HG03565 (cell line): ENCODE measurements around the gene HES2.
"Not testable (repeated sequence)": the region's sequence is repeated elsewhere in the genome, so short reads cannot be mapped to it uniquely, and the experiment has no call there.

Experiments
- ATAC-seq: cut with Tn5 transposase; IDR thresholded peaks from one replicate; pipeline ENCODE4 v1.9.1; 2021; ENCODE audit warnings: mild to moderate bottlenecking, moderate library complexity; ENCODE audit not compliant: unreplicated experiment

HES2 gene

GRCh38 chr1:6437012-6437700, 17.4 kb upstream of the HES2 start:
- not testable (repeated sequence) for ATAC-seq

- not testable (repeated sequence) for ATAC-seq
These were observed 16.6 kb upstream of the HES2 start for GRCh38 chr1:6436277-6436676.

GRCh38 chr1:6435547-6435946, 15.8 kb upstream of the HES2 start:
- no peak for ATAC-seq

DNA sequence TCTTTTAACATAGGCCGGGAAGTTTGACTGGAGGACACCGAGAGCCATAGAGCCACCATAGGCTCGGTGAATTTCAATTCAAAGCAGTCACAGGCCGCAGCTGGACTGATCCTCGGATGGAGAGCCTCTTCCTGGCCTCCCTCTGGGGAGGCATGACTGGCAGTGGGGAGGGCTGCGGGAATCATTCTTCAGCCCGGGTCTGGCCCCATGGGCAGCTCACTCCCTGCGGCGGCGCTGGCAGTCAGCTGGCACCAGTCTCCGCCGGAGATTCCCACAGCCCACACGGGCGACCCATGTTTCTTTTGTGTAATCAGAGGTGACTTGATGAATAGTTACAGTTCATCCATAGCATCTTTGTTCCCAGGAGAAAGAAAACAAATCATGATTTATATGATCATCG, 15.4 kb upstream of the HES2 start:
- ATAC-seq: no peak

DNA sequence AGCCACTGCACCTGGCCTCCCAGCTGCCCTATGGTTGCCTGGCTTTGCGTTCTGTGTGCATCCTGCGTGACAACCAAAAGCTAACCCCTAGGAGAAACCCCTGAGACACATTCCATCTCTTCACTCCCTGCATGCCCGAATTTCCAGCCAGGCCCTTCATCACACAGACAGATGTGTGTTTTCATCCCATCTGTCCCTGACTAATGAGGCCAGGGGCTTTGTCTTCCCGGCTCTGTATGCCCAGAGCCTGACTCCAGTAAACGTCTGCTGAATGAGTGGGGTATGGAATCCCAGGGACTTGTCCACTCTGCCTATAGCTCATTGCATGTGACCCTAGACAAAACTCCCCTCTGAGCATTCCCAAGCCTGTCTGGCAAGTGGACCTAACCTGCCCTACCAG, 14.5 kb upstream of the HES2 start:
- no peak for ATAC-seq

- ATAC-seq: not testable (repeated sequence)
These were observed 12.2 kb upstream of the HES2 start for GRCh38 chr1:6431645-6432579.

- ATAC-seq: not testable (repeated sequence)
These were observed 10.1 kb upstream of the HES2 start for GRCh38 chr1:6429660-6430411.

GRCh38 chr1:6428453-6428852, 8.7 kb upstream of the HES2 start:
- ATAC-seq: not testable (repeated sequence)

DNA sequence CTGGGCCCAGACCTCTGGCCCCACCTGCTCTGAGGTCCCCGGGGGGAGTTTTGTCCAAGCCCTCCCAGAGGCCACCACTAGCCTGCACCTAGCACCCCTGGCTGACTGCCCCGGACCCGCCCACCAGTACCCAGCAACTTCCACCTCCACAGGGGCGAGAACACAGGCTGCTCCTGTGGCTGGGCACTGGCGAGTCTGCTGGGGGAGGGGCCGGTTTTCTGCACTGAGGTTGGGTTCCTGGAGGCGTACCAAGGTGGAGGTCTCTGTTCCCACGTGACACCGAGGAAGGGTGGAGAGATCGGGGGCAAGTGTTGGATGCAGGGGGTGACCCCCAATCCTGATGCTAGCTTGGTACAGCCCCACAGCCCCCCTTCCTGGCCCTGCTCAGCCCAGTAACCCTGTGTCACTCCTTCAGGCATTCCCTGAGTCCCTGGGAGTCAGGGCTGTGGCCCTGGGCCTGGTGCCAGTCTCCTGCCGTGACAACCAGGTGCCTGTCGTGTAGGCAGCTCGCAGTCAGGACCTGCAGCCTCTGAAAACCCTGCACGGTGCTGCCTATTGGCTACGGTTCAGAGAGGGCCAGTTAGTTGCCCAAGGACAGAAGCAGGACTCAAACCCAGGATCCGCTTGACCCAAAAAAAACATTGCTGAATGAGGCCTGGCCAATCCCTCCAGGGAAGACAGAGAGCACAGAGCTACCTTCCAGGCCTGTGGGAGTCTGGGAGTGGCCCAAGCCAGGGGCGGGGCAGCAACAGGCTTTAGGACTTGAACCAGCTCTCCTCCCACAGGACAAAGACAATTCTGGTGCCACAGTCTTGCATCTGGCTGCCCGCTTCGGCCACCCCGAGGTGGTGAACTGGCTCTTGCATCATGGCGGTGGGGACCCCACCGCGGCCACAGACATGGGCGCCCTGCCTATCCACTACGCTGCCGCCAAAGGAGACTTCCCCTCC, 8.0 kb upstream of the HES2 start:
- no peak for ATAC-seq

DNA sequence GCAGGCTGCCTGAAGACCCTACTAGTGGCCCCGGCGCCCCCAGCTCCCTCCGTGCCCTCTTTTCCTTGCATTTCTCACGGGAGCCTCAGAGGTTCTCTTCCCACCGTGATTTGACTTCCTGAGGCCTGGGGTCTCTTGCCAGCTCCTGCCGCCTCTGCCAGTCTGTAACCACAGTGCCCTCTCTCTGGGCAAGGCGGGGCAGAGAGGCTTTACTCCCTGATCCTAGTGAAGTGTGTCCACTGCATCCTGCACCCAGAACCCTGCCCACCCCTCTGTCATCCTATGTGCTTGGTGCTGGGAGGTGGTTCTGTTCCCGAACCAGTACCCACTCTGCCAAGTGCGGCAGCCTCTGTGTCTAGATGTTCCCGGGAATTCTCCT, 7.2 kb upstream of the HES2 start:
- no peak for ATAC-seq

- no peak for ATAC-seq
These were observed 6.7 kb upstream of the HES2 start for GRCh38 chr1:6426277-6426971.

DNA sequence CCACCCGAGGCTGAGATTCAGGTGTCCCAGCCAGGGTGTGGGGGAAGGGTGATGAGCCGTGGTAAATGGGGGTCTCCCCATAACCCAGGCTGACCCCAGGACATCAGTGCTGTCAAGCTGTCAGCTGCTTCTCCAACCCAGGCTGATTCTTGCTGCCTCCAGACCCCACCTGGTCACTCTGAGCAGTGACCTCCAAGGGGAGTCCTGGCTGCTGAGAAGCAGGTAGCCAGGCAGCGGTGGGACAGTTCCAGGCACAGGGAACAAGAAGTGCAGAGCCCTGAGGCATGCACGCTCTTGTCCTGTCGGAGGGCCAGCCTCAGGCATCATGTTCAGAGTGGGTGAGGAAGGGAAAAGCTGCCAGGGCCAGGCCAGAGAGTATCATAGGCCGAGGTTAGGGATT, 5.9 kb upstream of the HES2 start:
- no peak for ATAC-seq

DNA sequence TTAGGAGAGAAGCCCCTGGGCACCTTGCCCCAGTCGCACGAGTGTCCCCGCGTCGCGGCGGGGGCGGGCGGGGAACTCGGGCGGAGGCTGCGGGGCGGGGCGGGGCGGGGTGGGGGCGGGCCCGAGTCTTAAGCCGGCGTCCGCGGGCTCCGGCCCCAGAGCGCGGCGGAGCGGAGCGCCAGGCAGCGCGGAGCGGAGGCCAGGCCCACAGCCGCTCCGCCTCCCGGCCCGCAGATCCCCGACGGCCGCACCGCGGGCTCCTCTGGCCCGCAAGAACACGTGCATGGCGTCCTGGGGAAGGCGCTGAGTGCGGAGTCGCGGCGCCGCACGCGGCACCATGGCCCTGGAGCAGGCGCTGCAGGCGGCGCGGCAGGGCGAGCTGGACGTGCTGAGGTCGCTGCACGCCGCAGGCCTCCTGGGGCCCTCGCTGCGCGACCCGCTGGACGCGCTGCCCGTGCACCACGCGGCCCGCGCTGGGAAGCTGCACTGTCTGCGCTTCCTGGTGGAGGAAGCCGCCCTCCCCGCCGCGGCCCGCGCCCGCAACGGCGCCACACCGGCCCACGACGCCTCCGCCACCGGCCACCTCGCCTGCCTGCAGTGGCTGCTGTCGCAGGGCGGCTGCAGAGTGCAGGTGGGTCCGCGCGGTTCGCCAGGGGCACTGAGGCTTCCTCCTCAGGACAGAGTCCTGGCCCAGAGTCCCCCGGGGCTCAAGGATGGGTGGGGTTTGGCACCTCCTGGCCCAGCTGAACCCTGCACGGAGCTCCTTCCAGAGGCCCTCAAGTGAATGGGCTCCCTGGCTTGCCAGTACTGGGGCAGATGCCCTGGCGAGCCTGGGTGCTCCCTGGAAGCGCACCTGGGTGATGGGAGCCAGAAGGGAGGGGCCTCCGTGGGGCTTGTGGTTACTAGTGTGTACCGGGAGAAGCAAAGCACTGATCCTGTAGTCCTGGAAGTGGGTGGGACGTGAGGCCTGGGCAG, 5.2 kb upstream of the HES2 start, which contains the start of gene ESPN:
ESPN (plus strand) TSS at position 158 of the 975 bp plus-strand sequence; CDS start at position 338, 180 bp downstream.
- ATAC-seq: no peak

DNA sequence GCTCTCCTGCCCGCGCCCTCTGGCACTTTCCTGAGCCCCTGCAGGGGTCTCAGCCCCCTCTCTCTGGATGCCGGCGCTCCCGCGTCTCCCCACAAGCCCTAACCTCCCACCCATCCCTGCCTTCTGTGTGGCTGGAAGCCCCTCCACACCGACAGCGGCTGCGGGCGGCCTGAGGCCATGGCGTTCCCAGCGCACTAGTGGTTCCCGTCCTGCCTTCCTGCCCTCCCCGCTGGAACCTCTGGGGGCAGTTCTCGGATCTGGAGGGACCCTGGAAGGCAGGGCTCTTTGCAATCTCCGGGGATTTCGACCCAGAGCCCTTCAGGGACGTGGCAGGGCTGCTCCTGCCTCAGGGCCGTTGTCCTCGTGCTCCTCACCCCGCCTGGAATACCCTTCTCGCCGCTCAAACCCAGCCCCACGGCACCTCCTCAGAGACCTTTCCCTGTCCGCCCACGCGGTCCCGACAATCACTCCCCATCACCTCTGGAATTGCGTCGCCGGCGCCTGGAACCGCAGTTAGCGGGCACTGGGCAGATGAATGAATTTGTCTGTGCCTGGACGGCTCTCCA, 4.4 kb upstream of the HES2 start:
- ATAC-seq: no peak

DNA sequence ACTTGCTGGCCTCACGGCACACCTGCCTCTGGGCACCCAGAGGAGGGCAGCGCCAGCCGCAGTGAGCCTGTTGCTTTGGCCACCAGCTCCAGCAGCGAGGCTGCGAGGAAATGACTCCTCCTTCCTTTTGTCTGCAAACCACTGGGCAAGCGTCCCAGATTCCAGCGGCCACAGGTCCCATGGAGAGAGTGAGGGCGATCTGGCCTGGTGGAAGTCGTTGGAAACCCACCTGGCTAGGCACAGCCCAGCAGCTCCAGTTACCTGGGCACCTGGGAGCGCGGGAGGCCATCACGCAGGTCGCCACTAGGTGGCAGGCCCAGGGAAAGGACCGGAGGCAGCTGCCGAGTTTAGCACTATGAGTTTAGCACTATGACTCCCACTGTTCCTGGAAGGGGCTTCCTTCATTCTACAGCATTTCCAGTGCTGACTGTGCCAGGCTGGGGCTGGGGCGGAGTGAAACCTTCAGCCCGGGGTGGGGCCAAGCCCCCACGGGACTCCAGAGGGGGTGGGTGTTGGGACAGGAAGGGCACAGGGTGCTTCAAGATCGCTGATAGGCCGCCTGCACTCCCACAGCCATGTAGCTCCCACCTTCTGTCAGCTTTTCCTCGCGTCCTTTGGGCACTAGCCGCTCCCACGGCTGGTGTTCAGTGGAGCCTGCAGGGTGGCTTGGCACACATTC, 3.7 kb upstream of the HES2 start:
- no peak for ATAC-seq

- ATAC-seq: no peak
These were observed 1.5 kb upstream of the HES2 start for GRCh38 chr1:6421266-6421665.

DNA sequence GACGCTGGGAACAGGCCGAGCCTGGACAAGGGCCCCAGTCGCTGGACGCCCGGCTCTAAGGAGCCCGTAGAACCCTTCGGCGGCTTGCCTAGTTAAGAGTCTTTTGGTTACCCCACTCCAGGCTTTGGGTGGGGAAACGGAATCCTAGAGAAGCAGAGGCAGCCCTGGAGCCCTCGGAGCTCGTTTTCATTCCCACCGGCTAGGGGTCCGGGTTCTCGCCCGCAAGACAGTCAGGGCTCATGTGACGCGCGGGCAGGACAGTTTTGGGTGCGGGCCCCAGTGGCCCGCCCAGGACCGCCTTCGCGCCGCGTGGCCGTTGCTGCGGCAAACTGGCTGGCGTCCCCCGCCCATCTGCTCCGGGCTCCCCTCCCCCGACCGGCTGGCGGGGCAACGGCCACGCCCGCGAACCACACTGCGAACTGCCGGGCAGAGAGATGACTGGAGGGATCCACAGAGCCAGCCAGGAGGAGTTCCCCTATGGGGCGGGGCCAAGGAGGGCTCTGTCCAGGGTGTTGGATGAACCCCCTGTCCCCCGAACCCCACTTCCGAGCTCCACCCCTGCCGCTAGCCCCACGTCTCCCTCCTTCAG, 829 bp upstream of the HES2 start:
- ATAC-seq: no peak
